ENCODE results near the gene YPEL4.
"Not testable (repeated sequence)": the region's sequence is repeated elsewhere in the genome, so short reads cannot be mapped to it uniquely, and the experiment has no call there.

YPEL4 gene

GRCh38 chr11:57649826-57650738, at the start of gene YPEL4:
TSS of gene YPEL4 (minus strand) at chr11:57649912. CDS start at chr11:57647107, 2,805 bp downstream.
- no peak for DNase-seq

- DNase-seq = no peak
Measured at GRCh38 chr11:57698843-57699365, 49.2 kb upstream of the YPEL4 start.

GRCh38 chr11:57690474-57690873, 40.8 kb upstream of the YPEL4 start:
- DNase-seq = not testable (repeated sequence)

GRCh38 chr11:57681168-57681567, 31.5 kb upstream of the YPEL4 start:
- DNase-seq = no peak

- no peak for DNase-seq
Measured at GRCh38 chr11:57680552-57680874, 30.8 kb upstream of the YPEL4 start.

GRCh38 chr11:57679396-57679795, 29.7 kb upstream of the YPEL4 start:
- no peak for DNase-seq

- no peak for DNase-seq
Measured at GRCh38 chr11:57675176-57675941, 25.6 kb upstream of the YPEL4 start.

GRCh38 chr11:57674251-57674650, 24.5 kb upstream of the YPEL4 start:
- DNase-seq = no peak

GRCh38 chr11:57668434-57668782, 18.7 kb upstream of the YPEL4 start:
- no peak for DNase-seq

GRCh38 chr11:57667736-57668433, 18.2 kb upstream of the YPEL4 start, which contains the start of gene ZDHHC5:
TSS of gene ZDHHC5 (plus strand) at chr11:57668114. CDS start at chr11:57673091, 4,977 bp downstream.
- peak; percentile 99 for DNase-seq

- peak; percentile 98 for DNase-seq
Measured at GRCh38 chr11:57667117-57667735, 17.5 kb upstream of the YPEL4 start.

GRCh38 chr11:57663975-57664374, 14.3 kb upstream of the YPEL4 start:
- no peak for DNase-seq

GRCh38 chr11:57662893-57663292, 13.2 kb upstream of the YPEL4 start:
- no peak for DNase-seq

- DNase-seq = no peak
Measured at GRCh38 chr11:57659669-57660068, 10.0 kb upstream of the YPEL4 start.

GRCh38 chr11:57658023-57658361, 8.3 kb upstream of the YPEL4 start:
- DNase-seq = no peak

GRCh38 chr11:57657194-57658022, 7.7 kb upstream of the YPEL4 start, which contains the start of gene CLP1:
TSS of gene CLP1 (plus strand) at chr11:57657762. CDS start at chr11:57659477, 1,715 bp downstream.
- DNase-seq = peak; percentile 99 to 100

- DNase-seq = no peak
Measured at GRCh38 chr11:57656885-57657193, 7.1 kb upstream of the YPEL4 start.

- DNase-seq = no peak
Measured at GRCh38 chr11:57653163-57653562, 3.5 kb upstream of the YPEL4 start.

GRCh38 chr11:57652662-57653061, 3.0 kb upstream of the YPEL4 start:
- no peak for DNase-seq

- DNase-seq = not testable (repeated sequence)
Measured at GRCh38 chr11:57652230-57652629, 2.5 kb upstream of the YPEL4 start.

GRCh38 chr11:57651408-57651807, 1.7 kb upstream of the YPEL4 start:
- no peak for DNase-seq

- DNase-seq = no peak
Measured at GRCh38 chr11:57650739-57651090, 1.0 kb upstream of the YPEL4 start.

Measured in NCI-H1930 (cell line).